ENCODE results near the gene P2RX6.
A peak's percentile ranks its signal among the peaks of the same experiment; 100 is the strongest.
"Not testable (repeated sequence)": the region's sequence is repeated elsewhere in the genome, so short reads cannot be mapped to it uniquely, and the experiment has no call there.

P2RX6 gene

DNA sequence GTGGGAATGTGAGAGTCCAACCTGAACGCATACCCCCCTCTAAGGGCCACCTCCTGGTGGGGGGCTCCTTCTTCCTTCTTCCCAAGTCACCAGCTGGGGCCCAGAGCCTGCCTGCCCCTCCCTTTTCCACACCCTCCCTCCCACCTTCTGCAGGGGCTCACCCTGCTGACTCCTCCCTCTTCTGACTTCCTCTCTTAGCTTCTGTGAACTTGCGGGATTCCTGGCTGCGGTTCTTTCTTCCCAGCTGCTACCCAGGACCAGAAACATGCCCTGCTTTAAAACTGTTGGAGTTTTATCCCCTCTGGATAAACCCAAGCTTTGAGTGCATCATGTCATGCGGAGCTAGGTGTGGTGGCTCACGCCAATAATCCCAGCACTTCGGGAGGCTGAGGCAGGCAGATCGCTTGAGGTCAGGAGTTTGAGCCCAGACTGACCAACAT lies 40.9 kb downstream of the P2RX6 start:
- DNase-seq = peak; percentile 16

DNA sequence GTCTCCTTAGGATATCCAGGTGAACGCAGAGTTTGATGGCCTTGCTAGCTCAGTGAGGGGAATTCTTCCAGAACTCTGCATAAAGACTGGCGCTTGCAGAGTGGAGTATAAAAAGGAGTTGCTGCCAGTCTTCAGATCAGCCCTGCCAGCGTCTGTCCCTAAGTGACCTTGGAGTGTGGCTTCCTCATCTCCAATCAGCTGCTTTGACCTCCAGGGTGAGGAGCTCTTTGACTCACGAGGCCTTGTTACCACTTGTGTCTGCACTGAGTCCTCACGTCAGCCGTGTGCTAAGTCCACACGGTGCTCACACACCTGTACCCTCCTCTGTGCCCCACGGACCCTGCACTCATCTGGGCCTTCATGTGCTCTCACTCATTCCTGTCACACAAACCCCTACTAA lies 45.4 kb downstream of the P2RX6 start:
- DNase-seq = not testable (repeated sequence)

GRCh38 chr22:21061660-21062321 lies 46.8 kb downstream of the P2RX6 start:
- DNase-seq = not testable (repeated sequence)

DNA sequence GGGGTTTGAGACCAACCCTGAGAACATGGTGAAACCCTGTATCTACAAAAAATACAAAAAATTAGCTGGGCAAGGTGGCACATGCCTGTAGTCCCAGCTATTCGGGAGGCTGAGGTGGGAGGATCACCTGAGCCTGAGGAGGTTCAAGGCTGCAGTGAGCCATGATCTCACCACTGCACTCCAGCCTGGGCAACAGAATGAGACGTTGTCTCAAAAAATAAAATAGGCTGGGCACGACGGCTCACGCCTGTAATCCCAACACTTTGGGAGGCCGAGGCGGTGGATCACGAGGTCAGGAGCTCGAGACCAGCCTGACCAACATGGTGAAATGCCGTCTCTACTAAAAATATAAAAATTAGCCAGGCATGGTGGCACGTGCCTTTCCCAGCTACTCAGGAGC lies 49.5 kb downstream of the P2RX6 start:
- DNase-seq = not testable (repeated sequence)

- DNase-seq = no peak
Observed at GRCh38 chr22:21064917-21065864, 50.2 kb downstream of the P2RX6 start.

GRCh38 chr22:21067075-21067900 lies 52.3 kb downstream of the P2RX6 start:
- DNase-seq = no peak

DNA sequence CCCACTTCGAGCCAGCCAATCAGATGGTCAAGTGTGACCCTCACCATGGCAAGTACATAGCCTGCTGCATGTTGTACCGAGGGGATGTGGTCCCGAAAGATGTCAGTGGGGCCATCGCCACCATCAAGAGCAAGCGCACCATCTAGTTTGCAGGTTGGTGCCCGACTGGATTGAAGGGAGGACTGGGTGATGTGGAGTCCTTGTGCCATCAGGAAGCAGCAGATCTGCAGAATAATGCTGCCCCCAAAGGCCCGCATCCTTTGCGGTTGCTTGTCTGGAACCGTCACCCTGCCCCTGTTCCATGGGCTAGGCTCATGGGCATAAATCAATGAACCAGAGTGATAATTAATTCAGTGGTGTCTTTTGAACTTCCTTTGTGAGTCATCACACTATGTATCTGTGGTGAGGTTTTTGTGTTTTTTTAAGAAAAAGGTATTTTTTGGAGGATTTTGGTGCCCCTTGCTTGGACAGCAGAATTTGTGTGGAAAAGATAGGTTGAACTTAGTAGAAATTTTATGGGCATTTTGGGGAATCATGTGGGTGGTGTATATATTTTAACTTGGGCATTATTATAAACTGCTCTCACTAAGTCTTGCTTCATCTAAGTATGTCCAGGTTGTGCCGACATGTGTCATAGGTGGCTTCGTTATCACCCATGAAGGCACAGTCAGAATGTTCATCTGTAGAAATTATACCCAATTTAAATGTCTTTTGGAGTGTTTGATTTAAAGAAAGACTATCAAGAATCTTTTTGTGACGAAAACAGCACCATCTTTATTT lies 53.1 kb downstream of the P2RX6 start:
- DNase-seq = no peak

DNA sequence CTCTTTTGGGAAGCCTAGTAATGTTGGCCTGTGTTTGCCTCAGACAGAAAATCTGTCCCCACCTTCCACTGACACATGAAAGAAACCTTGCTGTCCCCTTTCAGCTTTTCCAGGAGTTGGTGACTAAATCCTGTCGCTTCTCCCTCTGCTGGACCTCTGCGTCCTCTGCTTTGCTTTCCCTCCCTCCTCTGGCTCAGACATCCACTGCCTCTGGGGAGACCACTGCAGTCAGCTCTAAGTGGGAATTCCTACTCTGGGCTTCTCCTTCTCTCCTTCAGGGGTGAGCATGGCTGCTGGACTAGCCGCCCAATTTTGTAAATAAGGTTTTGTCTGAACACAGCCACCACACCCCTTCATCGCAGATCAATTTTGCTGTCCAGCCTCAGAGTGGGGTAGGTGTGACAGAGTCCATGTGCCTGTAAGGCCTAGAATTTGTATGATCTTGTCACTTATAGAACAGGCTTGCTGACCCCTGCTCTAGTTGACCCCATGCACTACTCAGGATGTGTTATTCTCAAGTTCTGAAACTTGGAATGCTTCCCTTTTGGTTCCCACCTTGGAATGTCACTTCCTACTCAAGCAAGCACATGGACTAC lies 53.8 kb downstream of the P2RX6 start:
- DNase-seq = no peak

DNA sequence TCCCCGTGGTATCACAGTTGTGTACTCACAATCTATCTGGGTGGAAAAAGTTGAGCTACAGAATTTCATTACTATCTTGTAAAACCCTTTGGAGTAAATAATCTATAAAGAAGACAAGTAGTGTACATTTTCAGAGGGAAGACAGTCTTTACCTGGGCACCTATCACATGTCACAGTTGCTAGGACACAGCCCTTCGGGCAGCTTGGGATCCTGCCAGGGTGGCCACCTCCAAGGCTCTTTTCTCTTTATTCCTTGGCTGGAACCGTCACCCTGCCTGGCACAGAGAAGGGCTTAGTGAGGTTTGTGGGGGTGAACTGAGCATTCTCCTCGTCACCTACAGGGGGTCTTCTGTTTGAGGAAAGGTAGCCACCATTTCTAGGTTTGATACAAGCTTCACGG lies 54.4 kb downstream of the P2RX6 start:
- DNase-seq = no peak

DNA sequence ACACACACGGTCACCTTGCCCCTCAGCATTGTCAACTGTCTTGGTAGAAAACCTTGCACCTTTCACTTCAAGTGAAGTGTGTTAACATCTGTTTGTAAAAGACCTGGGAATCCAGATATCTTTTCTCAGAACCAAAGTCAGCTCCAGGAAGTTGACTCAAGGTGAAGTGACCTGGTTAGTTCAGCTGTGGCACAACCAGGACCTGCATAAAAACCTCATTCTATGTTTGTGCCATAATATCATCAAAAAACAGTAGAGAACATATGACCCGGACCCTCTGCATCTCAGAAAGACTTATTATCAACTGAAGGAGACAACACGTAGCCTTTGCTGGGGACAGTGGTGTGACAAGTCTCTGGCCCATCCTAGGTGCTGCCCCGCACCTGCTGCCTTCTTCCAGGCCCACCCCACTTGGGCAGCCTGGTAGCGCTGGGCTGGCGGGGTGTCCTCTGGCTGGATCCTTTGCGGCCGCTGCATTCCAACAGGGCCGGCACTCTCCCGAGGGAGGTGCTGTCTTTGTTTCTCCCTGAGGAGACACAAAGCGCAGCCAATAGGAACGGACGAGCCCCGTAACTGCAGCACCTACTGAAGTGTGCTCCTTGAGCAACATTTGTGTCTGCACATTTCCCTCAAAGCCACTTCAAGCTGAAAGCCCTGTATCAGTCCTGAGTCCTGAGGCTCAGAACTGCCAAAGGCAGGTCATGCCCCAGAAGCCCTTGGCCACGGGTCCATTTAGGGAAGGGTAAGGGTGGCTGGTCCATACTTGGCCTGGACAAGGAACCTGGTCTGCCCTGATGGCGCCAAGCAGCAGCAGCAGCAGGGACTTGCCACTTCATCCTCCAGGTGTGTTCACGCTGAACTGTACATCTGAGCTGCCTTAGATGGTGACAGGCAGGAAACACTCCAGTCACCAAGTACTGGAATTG lies 56.0 kb downstream of the P2RX6 start:
- DNase-seq = no peak

GRCh38 chr22:21071796-21072195 lies 56.8 kb downstream of the P2RX6 start:
- not testable (repeated sequence) for DNase-seq

DNA sequence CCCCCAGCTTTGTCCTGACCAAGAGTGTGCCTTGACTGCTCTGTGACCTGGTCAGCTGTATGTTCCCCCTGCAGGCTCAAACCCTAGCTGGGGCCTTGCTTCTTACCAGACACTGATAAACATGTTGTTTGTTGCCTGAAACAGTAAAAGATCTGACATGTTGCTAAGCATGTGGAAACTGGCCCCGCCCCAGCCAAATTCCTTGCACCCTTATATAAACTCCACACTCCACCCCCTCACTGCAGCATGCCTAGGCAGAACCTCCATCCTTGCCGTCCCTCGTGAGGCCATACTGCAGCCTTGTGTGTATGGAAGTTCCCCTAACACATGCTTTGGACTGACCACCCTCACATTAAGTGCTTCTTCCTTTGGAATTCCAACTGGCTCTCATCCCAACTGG lies 58.1 kb downstream of the P2RX6 start:
- no peak for DNase-seq

GRCh38 chr22:21073482-21073881 lies 58.5 kb downstream of the P2RX6 start:
- DNase-seq = no peak

DNA sequence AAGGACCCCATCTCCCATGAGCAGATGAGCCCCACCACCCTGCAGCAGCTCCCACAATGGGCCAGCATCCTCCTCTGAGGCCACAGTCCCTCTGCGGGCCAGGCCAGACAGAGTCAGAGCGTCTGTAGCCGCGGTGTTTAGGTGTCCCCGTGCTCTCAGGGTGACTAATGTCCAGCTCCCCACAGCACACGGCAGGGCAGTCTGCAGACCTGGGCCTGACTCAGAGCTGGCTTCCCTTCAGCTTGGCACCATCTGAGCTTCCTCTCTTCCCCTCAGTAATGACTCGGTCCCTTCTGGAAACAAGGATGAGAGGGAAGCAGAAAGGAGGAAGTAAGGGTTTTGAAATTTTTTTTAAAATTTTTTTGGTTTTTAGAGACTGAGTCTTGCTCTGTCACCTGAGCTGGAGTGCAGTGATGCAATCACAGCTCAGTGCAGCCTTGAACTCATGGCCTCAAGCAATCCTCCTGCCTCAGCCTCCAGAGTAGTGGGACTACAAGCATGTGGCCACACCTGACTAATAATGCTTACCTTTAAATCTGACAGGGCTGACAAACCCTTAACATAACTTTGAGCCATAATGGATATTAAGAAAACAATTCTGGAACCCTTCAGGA lies 59.2 kb downstream of the P2RX6 start:
- DNase-seq = no peak

GRCh38 chr22:21075516-21076138 lies 60.7 kb downstream of the P2RX6 start:
- DNase-seq = no peak

GRCh38 chr22:21076912-21077625 lies 62.1 kb downstream of the P2RX6 start:
- no peak for DNase-seq
